Tibial nerve (tissue), 3 donors: ENCODE data around the gene CTSS.

Experiments used
- CTCF ChIP-seq, 5 experiments: fragments of 200-600 bp in 3 of 5; fragments of 450-650 bp in 2 of 5; sonication (generic) in 3 of 5; IDR thresholded peaks; one replicate each; pipeline ENCODE4 v1.5.1; 2016 to 2019; ENCODE audit warnings: antibody characterized with exemption in 5 of 5, mild to moderate bottlenecking in 3 of 5, moderate library complexity in 2 of 5
- POLR2A ChIP-seq, 2 donors: fragments of 450-650 bp; IDR thresholded peaks; one replicate each; pipeline ENCODE4 v1.6.1; 2017; ENCODE audit warnings: antibody characterized with exemption in 2 of 2, mild to moderate bottlenecking in 2 of 2, moderate library complexity in 2 of 2

- no peak for TF ChIP-seq CTCF (IDR thresholded peaks at IDR 0.05)
- TF ChIP-seq POLR2A (IDR thresholded peaks at IDR 0.05), result no peak
Observed at GRCh38 chr1:150695561-150695960, 70.0 kb downstream of the CTSS start.
